Measurements from ENCODE around the gene FEV.

DNA sequence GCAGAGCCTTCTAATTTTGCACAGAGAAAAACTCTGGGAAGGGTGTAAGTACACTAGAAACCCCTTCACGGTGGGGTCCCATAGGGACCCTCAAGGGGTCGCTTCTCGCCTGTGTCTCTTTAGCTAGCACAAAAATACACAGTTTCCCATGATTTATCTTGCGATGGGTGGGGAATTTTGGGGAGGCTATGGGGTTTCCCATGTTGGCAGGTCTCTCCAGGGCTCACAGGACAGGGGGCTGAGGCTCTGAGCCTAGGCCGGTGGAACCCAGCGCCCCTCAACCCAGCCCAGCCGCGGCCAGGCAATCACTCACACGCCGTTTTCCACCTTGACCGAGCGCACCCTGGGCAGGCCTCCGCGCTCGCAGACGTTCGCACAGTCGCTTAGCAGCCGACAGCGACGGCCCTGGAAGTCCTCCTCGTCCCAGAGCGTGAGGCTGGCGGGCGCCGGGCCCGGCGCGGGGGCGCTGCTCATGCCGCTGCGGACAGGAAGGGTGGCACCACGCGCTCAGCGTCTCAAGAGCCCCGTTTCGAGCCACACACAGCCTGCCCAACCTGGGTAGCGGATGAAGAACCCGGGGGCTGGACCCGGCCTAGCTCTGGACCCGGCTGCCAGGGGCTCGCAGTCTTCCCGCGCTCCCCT, 7.8 kb upstream of the FEV start:
- TF ChIP-seq, protein P1, sequence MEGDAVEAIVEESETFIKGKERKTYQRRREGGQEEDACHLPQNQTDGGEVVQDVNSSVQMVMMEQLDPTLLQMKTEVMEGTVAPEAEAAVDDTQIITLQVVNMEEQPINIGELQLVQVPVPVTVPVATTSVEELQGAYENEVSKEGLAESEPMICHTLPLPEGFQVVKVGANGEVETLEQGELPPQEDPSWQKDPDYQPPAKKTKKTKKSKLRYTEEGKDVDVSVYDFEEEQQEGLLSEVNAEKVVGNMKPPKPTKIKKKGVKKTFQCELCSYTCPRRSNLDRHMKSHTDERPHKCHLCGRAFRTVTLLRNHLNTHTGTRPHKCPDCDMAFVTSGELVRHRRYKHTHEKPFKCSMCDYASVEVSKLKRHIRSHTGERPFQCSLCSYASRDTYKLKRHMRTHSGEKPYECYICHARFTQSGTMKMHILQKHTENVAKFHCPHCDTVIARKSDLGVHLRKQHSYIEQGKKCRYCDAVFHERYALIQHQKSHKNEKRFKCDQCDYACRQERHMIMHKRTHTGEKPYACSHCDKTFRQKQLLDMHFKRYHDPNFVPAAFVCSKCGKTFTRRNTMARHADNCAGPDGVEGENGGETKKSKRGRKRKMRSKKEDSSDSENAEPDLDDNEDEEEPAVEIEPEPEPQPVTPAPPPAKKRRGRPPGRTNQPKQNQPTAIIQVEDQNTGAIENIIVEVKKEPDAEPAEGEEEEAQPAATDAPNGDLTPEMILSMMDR (IDR thresholded peaks at IDR 0.05) = no peak
- TF ChIP-seq EP300 (IDR thresholded peaks at IDR 0.05) = no peak

Data from gastroesophageal sphincter (tissue), 3 donors.